HL-60/S4 treated with phorbol 12-myristate 13-acetate at 8.2 ng/mL for 4 days and 3 days (cell line): ENCODE results near the gene AP1G1.
"Not testable (repeated sequence)": the region's sequence is repeated elsewhere in the genome, so short reads cannot be mapped to it uniquely, and the experiment has no call there.

Source experiments
- in situ Hi-C: fragments of 300-500 bp; cut with MboI; formaldehyde crosslinking; loops from 2 replicates; pipeline ENCODE4 v1.15.0; 2022; ENCODE audit warnings: low sequenced_read_pairs

AP1G1 gene

GRCh38 chr16:71810155-71810530 lies 1.5 kb upstream of the AP1G1 start:
- in situ Hi-C loops: not testable (repeated sequence)

GRCh38 chr16:71807905-71808592 lies 585 bp downstream of the AP1G1 start:
- in situ Hi-C loops: no loop called here

GRCh38 chr16:71803305-71803690 lies 5.3 kb downstream of the AP1G1 start:
- in situ Hi-C loops: no loop called here

GRCh38 chr16:71796501-71797097 lies 12.0 kb downstream of the AP1G1 start:
- in situ Hi-C loops: no loop called here

- in situ Hi-C loops: no loop called here
Measured at GRCh38 chr16:71794943-71795342, 13.7 kb downstream of the AP1G1 start.

GRCh38 chr16:71794018-71794417 lies 14.6 kb downstream of the AP1G1 start:
- in situ Hi-C loops: no loop called here

- in situ Hi-C loops: no loop called here
Measured at GRCh38 chr16:71792176-71792575, 16.5 kb downstream of the AP1G1 start.

GRCh38 chr16:71790329-71790728 lies 18.3 kb downstream of the AP1G1 start:
- in situ Hi-C loops: not testable (repeated sequence)

GRCh38 chr16:71789136-71789535 lies 19.5 kb downstream of the AP1G1 start:
- in situ Hi-C loops: no loop called here

- in situ Hi-C loops: no loop called here
Measured at GRCh38 chr16:71788578-71788977, 20.1 kb downstream of the AP1G1 start.

- in situ Hi-C loops: not testable (repeated sequence)
Measured at GRCh38 chr16:71785143-71785542, 23.5 kb downstream of the AP1G1 start.

GRCh38 chr16:71784093-71784492 lies 24.5 kb downstream of the AP1G1 start:
- in situ Hi-C loops: no loop called here

- in situ Hi-C loops: no loop called here
Measured at GRCh38 chr16:71781741-71782140, 26.9 kb downstream of the AP1G1 start.

GRCh38 chr16:71780521-71781089 lies 28.0 kb downstream of the AP1G1 start:
- in situ Hi-C loops: no loop called here

GRCh38 chr16:71778780-71779179 lies 29.9 kb downstream of the AP1G1 start:
- in situ Hi-C loops: no loop called here

GRCh38 chr16:71777329-71777728 lies 31.3 kb downstream of the AP1G1 start:
- in situ Hi-C loops: no loop called here

GRCh38 chr16:71775949-71776348 lies 32.7 kb downstream of the AP1G1 start:
- in situ Hi-C loops: no loop called here

GRCh38 chr16:71771571-71771970 lies 37.1 kb downstream of the AP1G1 start:
- in situ Hi-C loops: loop anchor here (25.0 kb wide), 1 partner anchor 1634 kb away; no protein-coding TSS in a partner anchor

GRCh38 chr16:71769222-71769621 lies 39.4 kb downstream of the AP1G1 start:
- in situ Hi-C loops: loop anchor here (25.0 kb wide), 1 partner anchor 1632 kb away; no protein-coding TSS in a partner anchor

GRCh38 chr16:71767060-71767900 lies 41.4 kb downstream of the AP1G1 start:
- in situ Hi-C loops: loop anchor here (25.0 kb wide), 1 partner anchor 1630 kb away; no protein-coding TSS in a partner anchor

GRCh38 chr16:71762186-71762585 lies 46.4 kb downstream of the AP1G1 start:
- in situ Hi-C loops: loop anchor here (25.0 kb wide), 1 partner anchor 1625 kb away; no protein-coding TSS in a partner anchor
